ENCODE results near the gene GRM4. TPM values are rescaled to one million over a fixed set of nuclear protein-coding genes. Genes with fewer than 3 reads are reported as not detected.
"Not testable (repeated sequence)": the region's sequence is repeated elsewhere in the genome, so short reads cannot be mapped to it uniquely, and the experiment has no call there.

Gene GRM4
- total RNA-seq, 5 donors from 2014 or later (not counting 1 experiment from before 2014, with no cell fraction given), result 0.10 to 0.38 (median 0.21) TPM; not detected in 1

DNA sequence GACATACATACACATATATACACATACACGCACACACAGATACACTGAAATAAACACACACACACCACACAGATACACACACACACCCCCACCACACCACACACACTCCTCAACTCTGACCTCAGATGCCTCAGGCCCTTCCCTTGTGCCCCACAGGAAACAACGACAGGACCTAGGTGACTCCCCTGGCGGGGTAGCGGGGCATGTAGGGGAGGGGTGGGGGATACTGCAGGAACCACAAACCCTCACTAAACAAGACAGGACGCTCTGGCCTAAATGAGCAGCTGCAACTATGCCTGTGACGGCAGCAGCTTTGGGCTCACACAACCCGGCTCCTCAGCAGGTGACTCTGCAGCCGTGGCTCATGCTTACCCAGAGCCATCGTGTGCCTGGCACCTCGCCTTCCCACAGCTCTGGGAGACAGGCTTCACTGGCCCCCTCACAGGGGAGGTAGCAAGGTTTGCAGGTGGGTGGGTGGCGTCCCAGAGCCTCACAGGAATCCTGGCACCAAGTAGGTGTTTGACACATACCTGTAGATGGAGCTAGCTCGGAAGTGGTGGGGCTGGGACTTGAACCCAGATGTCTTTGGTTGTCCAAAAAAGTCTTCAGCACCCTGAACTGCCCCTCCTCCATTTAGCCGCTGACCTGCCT lies 100.8 kb downstream of the GRM4 start:
- no peaks in the 10 kb centered on the region for H3K9me3 ChIP-seq
- H3K4me1 Mint-ChIP-seq, result peaks cover 13 to 14% (median 13%) of the 10 kb centered on the region in 3 donors
- WGBS (ENCODE audit: insufficient coverage), result 18% methylated on average over 6 of the region's 13 CpGs
- H3K27me3 Mint-ChIP-seq, result peaks cover 5% of the 10 kb centered on the region in 2 donors
- no peak overlapping the region for H3K4me3 Mint-ChIP-seq
- H3K9me3 Mint-ChIP-seq, result no peaks in the 10 kb centered on the region
- no peak overlapping the region for H3K27ac ChIP-seq (ENCODE audit: low read length)
- H3K36me3 Mint-ChIP-seq, result no peaks in the 10 kb centered on the region
- CTCF ChIA-PET, result no interaction called here
- H3K4me3 ChIP-seq (ENCODE audit: control insufficient read depth in 1 of 2, extremely low read depth in 1 of 2, low read length in 1 of 2), result no peak overlapping the region
- peaks cover 0 to 10% of the 10 kb centered on the region in 2 experiments for H3K4me1 ChIP-seq (ENCODE audit: control insufficient read depth in 1 of 2, extremely low read depth in 1 of 2, insufficient read depth in 2 of 2, low read length in 2 of 2)
- no peaks in the 10 kb centered on the region for H3K36me3 ChIP-seq (ENCODE audit: control insufficient read depth in 2 of 2, extremely low read depth in 1 of 2, insufficient read depth in 1 of 2, low read length in 1 of 2)
- H3K27me3 ChIP-seq (replicated peaks in 1 of 2; ENCODE audit: control insufficient read depth in 2 of 2, extremely low read depth in 1 of 2, insufficient read depth in 2 of 2, low read length in 1 of 2), result peaks cover 0 to 14% of the 10 kb centered on the region in 2 experiments
- POLR2A ChIA-PET, result no interaction called here
- peak in 32 of 35 experiments; percentile 9 to 65 (median 28) for DNase-seq
- ATAC-seq (replicated peaks in 1 of 4), result peak; percentile 61 to 92 (median 69)
- peak overlapping the region; percentile 4 to 9 for H3K27ac Mint-ChIP-seq

DNA sequence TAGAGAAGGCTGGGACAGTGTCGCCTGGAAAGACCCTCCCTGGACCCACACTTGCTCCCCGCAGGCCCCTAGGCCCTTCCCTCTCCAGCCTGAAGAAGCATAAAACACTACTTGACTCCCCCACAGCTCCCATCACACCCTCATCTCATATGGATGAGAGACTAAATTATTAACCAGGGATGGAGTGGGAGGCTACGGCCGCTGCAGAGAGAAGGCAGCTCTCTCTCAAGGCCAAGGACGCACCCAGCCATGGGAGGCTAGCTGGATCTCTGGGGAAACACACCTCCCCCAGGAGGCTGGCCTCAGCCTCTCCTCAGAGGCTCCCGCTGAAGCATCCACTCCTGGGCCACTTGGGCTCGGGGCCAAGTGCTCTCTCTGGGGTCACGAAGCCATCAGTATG lies 102.5 kb downstream of the GRM4 start:
- H3K9me3 ChIP-seq, result no peaks in the 10 kb centered on the region
- peaks cover 0 to 10% of the 10 kb centered on the region in 2 experiments for H3K27me3 ChIP-seq (replicated peaks in 1 of 2; ENCODE audit: control insufficient read depth in 2 of 2, extremely low read depth in 1 of 2, insufficient read depth in 2 of 2, low read length in 1 of 2)
- peaks cover 0 to 10% of the 10 kb centered on the region in 2 experiments for H3K4me1 ChIP-seq (ENCODE audit: control insufficient read depth in 1 of 2, extremely low read depth in 1 of 2, insufficient read depth in 2 of 2, low read length in 2 of 2)
- Mint-ChIP-seq H3K27ac (no peak overlapping the region), H3K4me1 (peaks cover 13 to 14% (median 13%) of the 10 kb centered on the region in 3 donors), H3K36me3 (no peaks in the 10 kb centered on the region), H3K9me3 (no peaks in the 10 kb centered on the region), H3K27me3 (no peaks in the 10 kb centered on the region), H3K4me3 (no peak overlapping the region)
- ATAC-seq (replicated peaks in 1 of 4) (no peak), DNase-seq (no peak)
- H3K4me3 ChIP-seq (ENCODE audit: control insufficient read depth in 1 of 2, extremely low read depth in 1 of 2, low read length in 1 of 2), result no peak overlapping the region
- no CpG with 5 or more reads among the region's 8 CpGs for WGBS (ENCODE audit: insufficient coverage)
- CTCF ChIA-PET, result interaction anchor here in 1 of 2 donors (0.5 kb wide), 1 partner anchor 10 kb away, joined by 3 read pairs; no protein-coding TSS in a partner anchor
- no peak overlapping the region for H3K27ac ChIP-seq (ENCODE audit: low read length)
- H3K36me3 ChIP-seq (ENCODE audit: control insufficient read depth in 2 of 2, extremely low read depth in 1 of 2, insufficient read depth in 1 of 2, low read length in 1 of 2), result no peaks in the 10 kb centered on the region
- POLR2A ChIA-PET, result no interaction called here

DNA sequence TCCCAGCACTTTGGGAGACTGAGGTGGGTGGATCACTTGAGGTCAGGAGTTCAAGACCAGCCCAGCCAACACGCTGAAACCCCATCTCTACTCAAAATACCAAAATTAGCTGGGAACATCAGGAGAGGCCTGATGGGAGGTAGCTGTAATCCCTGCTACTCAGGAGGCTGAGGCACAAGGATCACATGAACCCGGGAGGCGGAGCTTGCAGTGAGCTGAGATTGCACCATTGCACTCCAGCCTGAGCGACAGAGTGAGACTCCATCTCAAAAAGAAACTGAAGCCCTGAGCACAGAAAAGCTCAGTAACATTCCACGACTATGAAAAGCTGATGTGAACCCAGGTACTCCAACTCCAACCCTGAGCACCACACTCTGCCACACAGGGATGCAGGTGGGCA lies 103.9 kb downstream of the GRM4 start:
- peaks cover 13 to 14% (median 13%) of the 10 kb centered on the region in 3 donors for H3K4me1 Mint-ChIP-seq
- POLR2A ChIA-PET; DNase-seq; H3K4me1 ChIP-seq (ENCODE audit: control insufficient read depth in 1 of 2, extremely low read depth in 1 of 2, insufficient read depth in 2 of 2, low read length in 2 of 2); H3K27ac ChIP-seq (ENCODE audit: low read length); H3K27me3 ChIP-seq (replicated peaks in 1 of 2; ENCODE audit: control insufficient read depth in 2 of 2, extremely low read depth in 1 of 2, insufficient read depth in 2 of 2, low read length in 1 of 2); ATAC-seq (replicated peaks in 1 of 4); H3K36me3 ChIP-seq (ENCODE audit: control insufficient read depth in 2 of 2, extremely low read depth in 1 of 2, insufficient read depth in 1 of 2, low read length in 1 of 2); H3K36me3 Mint-ChIP-seq; H3K9me3 Mint-ChIP-seq; H3K4me3 ChIP-seq (ENCODE audit: control insufficient read depth in 1 of 2, extremely low read depth in 1 of 2, low read length in 1 of 2); H3K27me3 Mint-ChIP-seq; H3K9me3 ChIP-seq; H3K4me3 Mint-ChIP-seq; H3K27ac Mint-ChIP-seq: not testable (repeated sequence)
- WGBS (ENCODE audit: insufficient coverage), result 100% methylated on average over 2 of the region's 5 CpGs
- CTCF ChIA-PET, result interaction anchor here (0.5 to 0.6 kb wide), 2 partner anchors 12 to 938 kb away, joined by 4 read pairs; no protein-coding TSS in a partner anchor

DNA sequence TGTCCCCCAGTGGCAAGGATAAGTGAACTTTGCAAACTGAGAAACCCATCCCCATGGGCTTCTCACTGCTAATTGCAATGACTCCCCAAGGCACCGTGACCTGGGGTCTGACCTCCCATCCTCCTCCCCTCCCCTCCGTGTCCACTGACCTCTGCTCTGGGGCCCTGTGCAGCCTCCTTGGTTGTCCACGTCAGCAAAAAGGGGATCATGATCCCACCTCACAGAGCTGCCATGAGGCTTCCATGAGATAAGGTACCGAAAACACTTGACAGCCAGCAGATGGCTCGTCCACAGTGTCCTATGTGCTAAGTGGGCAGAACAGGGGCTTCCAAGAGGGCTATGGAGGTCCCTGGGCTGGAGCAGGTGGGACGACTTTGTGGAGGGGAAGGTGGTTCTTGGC lies 104.5 kb downstream of the GRM4 start:
- ATAC-seq (replicated peaks in 1 of 4) (no peak), DNase-seq (no peak)
- Mint-ChIP-seq H3K4me3 (no peak overlapping the region), H3K36me3 (no peaks in the 10 kb centered on the region), H3K27me3 (no peaks in the 10 kb centered on the region), H3K27ac (no peak overlapping the region), H3K4me1 (peaks cover 13 to 14% (median 13%) of the 10 kb centered on the region in 3 donors), H3K9me3 (no peaks in the 10 kb centered on the region)
- ChIA-PET POLR2A (no interaction called here), CTCF (no interaction called here)
- no peak overlapping the region for H3K27ac ChIP-seq (ENCODE audit: low read length)
- H3K9me3 ChIP-seq, result no peaks in the 10 kb centered on the region
- no peaks in the 10 kb centered on the region for H3K36me3 ChIP-seq (ENCODE audit: control insufficient read depth in 2 of 2, extremely low read depth in 1 of 2, insufficient read depth in 1 of 2, low read length in 1 of 2)
- 93% methylated on average over 4 of the region's 6 CpGs for WGBS (ENCODE audit: insufficient coverage)
- peaks cover 0 to 8% of the 10 kb centered on the region in 2 experiments for H3K27me3 ChIP-seq (replicated peaks in 1 of 2; ENCODE audit: control insufficient read depth in 2 of 2, extremely low read depth in 1 of 2, insufficient read depth in 2 of 2, low read length in 1 of 2)
- peaks cover 0 to 10% of the 10 kb centered on the region in 2 experiments for H3K4me1 ChIP-seq (ENCODE audit: control insufficient read depth in 1 of 2, extremely low read depth in 1 of 2, insufficient read depth in 2 of 2, low read length in 2 of 2)
- H3K4me3 ChIP-seq (ENCODE audit: control insufficient read depth in 1 of 2, extremely low read depth in 1 of 2, low read length in 1 of 2), result no peak overlapping the region

DNA sequence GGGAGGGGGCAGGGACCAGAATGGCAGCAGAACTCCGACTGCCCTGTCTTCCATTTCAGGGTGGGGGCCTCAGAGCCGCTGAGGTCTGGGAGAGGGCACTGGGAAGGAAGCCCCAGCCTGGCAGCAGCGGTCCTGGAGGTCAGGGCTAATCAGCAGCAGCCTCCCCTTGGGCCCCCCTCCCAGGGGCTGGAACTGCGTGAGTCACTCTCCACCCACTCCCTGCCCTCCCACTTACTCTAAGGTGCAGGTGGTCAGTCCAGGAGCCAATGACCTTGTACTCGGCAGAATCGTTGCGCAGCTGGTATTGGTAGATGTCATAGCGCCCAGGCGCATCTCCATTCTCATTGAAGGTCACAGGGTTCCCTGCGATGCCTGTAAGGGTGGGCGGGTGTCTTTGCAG lies 105.9 kb downstream of the GRM4 start:
- Mint-ChIP-seq H3K4me1 (peaks cover 6 to 10% (median 7%) of the 10 kb centered on the region in 3 donors), H3K27me3 (peaks cover 0 to 4% of the 10 kb centered on the region in 2 donors), H3K9me3 (no peaks in the 10 kb centered on the region), H3K4me3 (no peak overlapping the region), H3K27ac (no peak overlapping the region), H3K36me3 (no peaks in the 10 kb centered on the region)
- no peaks in the 10 kb centered on the region for H3K36me3 ChIP-seq (ENCODE audit: control insufficient read depth in 2 of 2, extremely low read depth in 1 of 2, insufficient read depth in 1 of 2, low read length in 1 of 2)
- WGBS (ENCODE audit: insufficient coverage), result 80% methylated on average over 1 of the region's 11 CpGs
- ATAC-seq (replicated peaks in 1 of 4) (no peak), DNase-seq (no peak)
- ChIA-PET CTCF (no interaction called here), POLR2A (no interaction called here)
- peaks cover 0 to 12% of the 10 kb centered on the region in 2 experiments for H3K27me3 ChIP-seq (replicated peaks in 1 of 2; ENCODE audit: control insufficient read depth in 2 of 2, extremely low read depth in 1 of 2, insufficient read depth in 2 of 2, low read length in 1 of 2)
- H3K4me3 ChIP-seq (ENCODE audit: control insufficient read depth in 1 of 2, extremely low read depth in 1 of 2, low read length in 1 of 2), result no peak overlapping the region
- H3K27ac ChIP-seq (ENCODE audit: low read length), result no peak overlapping the region
- no peaks in the 10 kb centered on the region for H3K9me3 ChIP-seq
- peaks cover 0 to 2% of the 10 kb centered on the region in 2 experiments for H3K4me1 ChIP-seq (ENCODE audit: control insufficient read depth in 1 of 2, extremely low read depth in 1 of 2, insufficient read depth in 2 of 2, low read length in 2 of 2)

DNA sequence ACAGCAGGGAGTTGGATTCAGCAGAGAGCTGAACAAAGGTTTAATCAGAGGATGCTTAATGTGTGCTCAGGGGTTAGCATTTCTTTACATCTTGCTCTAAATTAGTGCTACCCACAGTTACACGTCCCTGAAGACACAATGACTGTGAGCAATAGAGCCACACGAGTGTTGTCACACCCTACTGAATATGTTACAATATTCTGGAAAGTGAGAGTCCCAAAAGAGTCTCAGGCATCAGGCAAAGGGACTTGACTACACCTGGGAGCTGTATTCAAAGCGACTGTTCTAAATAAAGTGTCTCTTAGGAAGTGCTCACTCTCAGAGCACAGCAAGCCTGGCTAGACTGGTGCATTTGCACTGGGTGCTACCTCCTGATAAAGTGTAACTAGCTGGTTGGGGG lies 108.7 kb downstream of the GRM4 start:
- H3K27ac Mint-ChIP-seq, result no peak overlapping the region
- Histone ChIP-seq H3K27ac (ENCODE audit: low read length) (no peak overlapping the region), H3K36me3 (ENCODE audit: control insufficient read depth in 2 of 2, extremely low read depth in 1 of 2, insufficient read depth in 1 of 2, low read length in 1 of 2) (no peaks in the 10 kb centered on the region), H3K4me3 (ENCODE audit: control insufficient read depth in 1 of 2, extremely low read depth in 1 of 2, low read length in 1 of 2) (no peak overlapping the region), H3K9me3 (no peaks in the 10 kb centered on the region), H3K27me3 (replicated peaks in 1 of 2; ENCODE audit: control insufficient read depth in 2 of 2, extremely low read depth in 1 of 2, insufficient read depth in 2 of 2, low read length in 1 of 2) (peaks cover 0 to 25% of the 10 kb centered on the region in 2 experiments), H3K4me1 (ENCODE audit: control insufficient read depth in 1 of 2, extremely low read depth in 1 of 2, insufficient read depth in 2 of 2, low read length in 2 of 2) (no peaks in the 10 kb centered on the region)
- DNase-seq, result no peak
- H3K4me3 Mint-ChIP-seq, result no peak overlapping the region
- H3K36me3 Mint-ChIP-seq, result no peaks in the 10 kb centered on the region
- H3K27me3 Mint-ChIP-seq, result peaks cover 4 to 8% of the 10 kb centered on the region in 2 donors
- no peak for ATAC-seq (replicated peaks in 1 of 4)
- peaks cover 0 to 2% (median 0%) of the 10 kb centered on the region in 3 donors for H3K4me1 Mint-ChIP-seq
- no peaks in the 10 kb centered on the region for H3K9me3 Mint-ChIP-seq
- 56% methylated on average over 1 of the region's 3 CpGs for WGBS (ENCODE audit: insufficient coverage)
- ChIA-PET CTCF (interaction anchor here in 1 of 2 donors (0.5 kb wide), 1 partner anchor 201 kb away, joined by 3 read pairs; no protein-coding TSS in a partner anchor), POLR2A (no interaction called here)

Measured in T-cell (primary cell).